Epidermal melanocyte (primary cell): ENCODE data around the gene PLEK.

Source experiments
- DNase-seq: peaks from one replicate; pipeline ENCODE4 v3.0.0; 2011; ENCODE audit warnings: low spot score; ENCODE audit not compliant: insufficient read length

The PLEK gene

DNA sequence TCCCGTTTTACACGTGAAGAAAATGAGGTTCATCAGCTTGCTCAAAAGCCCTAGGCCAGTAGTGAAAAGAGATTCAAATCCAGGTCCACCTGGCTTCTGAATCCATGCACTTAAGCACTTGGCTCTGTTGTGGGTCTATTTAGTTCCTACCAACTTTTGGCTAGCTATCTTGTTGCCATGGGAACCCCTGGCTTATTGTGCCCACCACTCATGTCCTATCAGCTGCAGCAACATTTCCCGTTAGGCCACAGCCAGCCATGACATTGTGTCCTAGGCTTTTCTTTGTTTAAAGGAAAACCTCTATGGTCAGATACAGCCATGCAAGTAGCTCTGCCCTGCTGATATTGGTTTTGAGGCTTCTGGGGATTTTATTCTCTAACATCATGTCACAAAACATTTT, 49.8 kb downstream of the PLEK start:
- no peak for DNase-seq

DNA sequence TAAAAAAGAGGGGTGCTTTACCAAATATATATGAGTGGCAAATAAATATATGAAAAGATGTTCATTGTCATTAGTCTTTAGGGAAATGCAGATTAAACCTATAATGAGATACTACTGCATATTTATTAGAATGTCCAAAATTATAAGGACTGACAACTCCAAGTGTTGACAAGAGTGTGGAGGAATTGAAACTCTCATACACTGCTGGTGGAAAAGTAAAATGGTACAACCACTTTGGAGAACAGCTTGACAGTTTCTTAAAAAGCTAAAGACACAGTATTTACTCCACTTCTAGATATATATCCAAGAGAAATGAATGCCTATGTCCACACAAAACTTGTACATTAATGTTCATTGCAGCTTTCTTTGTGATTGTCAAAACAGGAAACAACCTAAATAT, 50.4 kb downstream of the PLEK start:
- DNase-seq = no peak

DNA sequence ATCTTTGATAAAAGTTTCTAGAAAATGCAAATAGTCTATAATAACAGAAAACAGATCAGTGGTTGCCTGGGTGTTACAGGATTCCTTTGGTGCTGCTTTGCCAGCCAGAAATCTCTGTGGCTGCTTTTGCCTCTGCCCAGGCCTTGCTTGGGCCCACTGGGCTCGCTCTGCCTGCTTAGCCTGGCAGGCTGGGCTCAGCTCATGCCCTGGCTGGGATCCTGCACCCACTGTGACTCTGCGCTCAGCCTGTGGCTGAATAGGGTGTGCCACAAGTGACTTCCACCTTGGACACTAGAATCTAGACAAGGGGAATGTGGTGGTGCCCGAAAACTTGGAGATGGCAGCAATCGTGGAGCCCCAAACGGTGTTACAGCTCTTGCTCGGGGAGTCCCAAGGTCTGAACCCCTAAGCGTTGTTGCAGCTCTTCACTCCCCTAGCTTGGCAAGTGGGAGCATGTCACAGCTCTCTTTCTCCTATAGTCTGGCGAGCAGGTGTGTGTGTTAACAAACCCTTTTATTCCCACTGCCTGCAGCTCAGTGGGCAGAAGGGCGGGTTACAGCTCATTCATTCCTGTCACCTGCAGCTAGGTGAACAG, 51.1 kb downstream of the PLEK start:
- DNase-seq = no peak

DNA sequence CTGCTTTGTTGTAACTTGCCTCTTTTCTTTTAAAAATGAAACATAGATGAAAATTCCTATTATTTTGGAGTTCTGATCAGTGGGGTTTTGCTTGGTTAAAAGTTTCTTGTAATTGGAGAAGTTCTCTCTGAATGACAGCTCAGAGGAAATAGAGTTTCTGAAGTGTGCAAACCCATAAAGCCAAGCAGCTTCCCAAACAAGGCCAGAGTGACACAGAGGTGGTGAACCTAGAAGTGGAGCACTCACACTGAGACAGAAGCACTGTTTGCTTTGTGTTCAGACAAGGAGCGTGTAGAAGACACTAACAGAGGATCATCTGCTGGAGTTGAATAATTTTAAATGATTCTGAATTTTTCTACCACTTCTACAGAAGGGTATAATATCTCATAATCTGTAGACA, 52.8 kb downstream of the PLEK start:
- DNase-seq = no peak

DNA sequence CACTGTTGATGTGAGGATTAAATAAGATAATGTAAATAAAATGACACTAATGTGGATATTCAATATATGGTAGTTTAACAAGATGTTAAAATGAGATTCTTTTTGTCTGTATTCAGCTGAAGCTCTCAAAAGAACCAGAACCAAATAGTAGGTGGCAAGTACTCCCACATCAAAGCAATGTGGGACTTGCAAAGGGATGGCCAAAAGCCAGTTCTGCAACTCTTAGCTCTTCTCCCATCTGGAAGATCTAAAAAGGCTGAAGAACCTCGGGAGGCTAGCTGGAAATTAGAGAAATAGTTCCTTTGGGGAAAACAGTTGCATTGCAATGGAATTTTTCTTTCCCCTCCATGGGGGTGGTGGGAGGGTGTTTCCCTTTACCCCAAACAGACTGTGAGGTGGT, 53.3 kb downstream of the PLEK start:
- DNase-seq = no peak

DNA sequence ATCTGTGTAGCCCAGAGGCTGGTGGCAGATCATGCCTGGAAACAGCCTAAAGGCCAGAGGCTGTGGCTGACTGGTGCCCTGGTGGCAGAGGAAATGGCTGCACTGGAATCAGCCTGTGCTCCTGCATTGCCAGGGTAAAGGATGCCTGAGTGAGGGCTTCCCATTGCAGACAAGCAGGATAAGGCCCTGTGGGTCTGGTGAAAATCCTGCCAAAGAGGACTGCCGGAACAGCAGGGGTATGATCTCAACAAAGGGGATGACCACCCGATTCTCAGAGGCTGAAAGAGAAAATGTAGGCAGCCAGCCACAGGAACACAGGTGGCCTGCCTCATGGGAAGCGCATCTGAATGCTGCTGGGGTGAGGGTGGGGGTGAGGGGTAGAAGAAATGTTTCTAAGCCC, 53.8 kb downstream of the PLEK start:
- DNase-seq = no peak

- no peak for DNase-seq
Observed at GRCh38 chr2:68420254-68420910, 55.3 kb downstream of the PLEK start.

GRCh38 chr2:68423966-68424650, 59.0 kb downstream of the PLEK start:
- DNase-seq = no peak

- DNase-seq = no peak
Observed at GRCh38 chr2:68425503-68425902, 60.4 kb downstream of the PLEK start.

DNA sequence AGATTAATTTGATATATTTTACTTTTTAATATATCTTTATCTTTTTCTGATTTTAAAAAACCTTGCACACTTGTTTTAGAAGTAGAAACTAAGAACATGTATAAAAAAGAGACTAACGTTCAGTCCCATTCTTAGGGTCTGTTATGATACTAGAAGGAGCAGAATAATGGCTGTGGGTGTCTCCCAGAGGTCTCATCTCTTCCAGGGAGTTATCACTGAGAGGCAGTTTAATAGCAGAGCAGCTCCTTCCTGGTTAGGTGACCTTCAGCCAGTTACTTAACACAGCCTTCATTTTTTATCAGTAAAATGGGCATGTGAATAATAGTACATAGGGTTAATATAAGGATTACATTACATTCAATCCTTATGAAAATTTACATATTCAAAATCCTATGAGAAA, 61.4 kb downstream of the PLEK start:
- no peak for DNase-seq

GRCh38 chr2:68426848-68427579, 61.9 kb downstream of the PLEK start:
- DNase-seq = no peak

DNA sequence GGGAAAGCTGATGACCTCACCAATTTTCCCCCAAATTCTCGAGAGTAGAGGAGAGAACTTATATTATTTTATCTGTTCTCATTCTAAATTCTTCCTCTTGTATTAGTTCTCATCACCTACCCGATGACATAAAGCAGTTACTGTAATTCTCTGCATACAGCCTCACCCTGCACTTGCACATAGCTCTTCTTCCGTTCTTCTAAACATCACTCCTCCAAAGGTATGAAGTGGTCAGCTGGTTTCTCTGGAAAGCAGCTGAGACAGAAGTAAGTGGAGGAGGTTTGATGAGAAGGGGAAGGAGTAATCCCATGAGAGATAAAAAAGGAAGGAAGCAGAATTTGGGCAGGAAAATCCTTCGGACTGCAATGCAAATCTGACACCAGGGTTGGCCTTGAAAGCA, 63.0 kb downstream of the PLEK start:
- no peak for DNase-seq

- no peak for DNase-seq
Observed at GRCh38 chr2:68428746-68429145, 63.7 kb downstream of the PLEK start.

DNA sequence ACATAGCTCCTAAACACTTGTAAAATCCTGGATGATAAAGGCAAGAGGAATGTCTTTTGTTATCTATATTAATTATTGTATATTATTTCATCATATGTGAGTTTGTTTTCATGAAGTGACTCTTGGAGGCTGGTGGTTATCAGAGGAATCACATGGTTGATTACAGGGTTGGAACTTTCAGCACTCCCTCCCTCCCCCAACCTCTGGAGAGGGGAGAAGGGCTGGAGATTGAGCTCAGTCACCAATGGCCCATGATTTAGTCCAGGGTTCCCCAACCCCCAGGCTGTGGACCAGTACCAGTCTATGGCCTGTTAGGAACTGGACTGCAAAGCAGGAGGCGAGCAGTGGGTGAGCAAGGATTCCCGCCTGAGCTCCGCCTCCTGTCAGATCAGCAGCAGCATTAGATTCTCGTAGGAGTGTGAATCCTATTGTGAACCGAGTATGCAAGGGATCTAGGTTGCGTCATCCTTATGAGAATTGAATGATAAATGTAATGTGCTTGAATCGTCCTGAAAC, 64.3 kb downstream of the PLEK start:
- no peak for DNase-seq

GRCh38 chr2:68431316-68431972, 66.4 kb downstream of the PLEK start:
- no peak for DNase-seq

- DNase-seq = no peak
Observed at GRCh38 chr2:68432696-68433658, 67.9 kb downstream of the PLEK start.

GRCh38 chr2:68434981-68435380, 69.9 kb downstream of the PLEK start:
- DNase-seq = no peak

DNA sequence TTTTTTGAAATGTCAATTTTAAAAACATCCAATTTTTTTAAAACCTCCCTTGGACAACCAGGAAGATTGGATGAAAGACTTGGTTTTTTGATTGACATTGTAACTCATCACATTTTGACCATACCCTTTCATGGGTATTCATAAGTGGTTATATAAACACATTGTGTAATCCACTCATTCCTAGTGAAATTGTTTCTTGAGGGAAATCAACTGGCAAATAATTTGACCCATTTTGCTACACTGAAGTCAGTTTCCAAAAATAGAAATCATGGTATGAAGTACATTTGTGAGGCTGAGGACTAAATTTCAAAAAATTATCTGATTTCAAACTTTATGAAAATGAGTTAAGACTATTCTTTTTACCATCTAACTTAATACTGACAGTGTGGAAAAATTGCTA, 70.5 kb downstream of the PLEK start:
- no peak for DNase-seq

DNA sequence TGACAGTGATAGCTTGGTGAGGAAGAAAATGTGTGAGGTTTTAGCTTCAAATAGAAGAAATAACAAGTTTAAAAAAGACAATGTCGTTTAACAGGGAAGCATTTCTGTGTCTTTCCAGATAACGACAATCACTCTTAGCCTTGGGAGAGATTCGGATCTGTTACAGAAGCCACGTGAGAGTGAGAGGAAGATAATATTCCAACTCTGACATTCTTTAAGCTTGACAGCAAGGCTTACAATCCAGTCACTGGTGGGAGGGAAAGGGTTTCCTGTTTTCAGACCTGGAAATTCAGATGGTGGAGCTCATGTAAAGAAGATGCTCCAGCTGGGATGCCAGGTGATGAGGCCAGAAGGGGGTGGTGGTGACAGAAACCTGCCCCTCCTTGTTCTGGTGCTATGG, 71.2 kb downstream of the PLEK start:
- DNase-seq = no peak
